Measurements from ENCODE around the gene GATAD2A. TPM values are rescaled to one million over a fixed set of nuclear protein-coding genes. Genes with fewer than 3 reads are reported as not detected.
A peak's percentile ranks its signal among the peaks of the same experiment; 100 is the strongest.

GATAD2A gene
- total and polyA plus RNA-seq, 9 of the 15 experiments (the other 6 are each of a cell fraction or from before 2014, with no cell fraction given) = 2.4 to 226 (median 44.2) TPM

GRCh38 chr19:19531951-19532805 lies 126.7 kb downstream of the GATAD2A start (continued):
- no peak for TF ChIP-seq GTF2A2 (tag; IDR thresholded peaks at IDR 0.05)
- TF ChIP-seq PTRF (tag; IDR thresholded peaks at IDR 0.05) = no peak
- no peak for TF ChIP-seq ETS2 (tag; IDR thresholded peaks at IDR 0.05; ENCODE audit: borderline replicate concordance, poor library complexity, severe bottlenecking)
- peak; percentile 74 for TF ChIP-seq FIP1L1 (IDR thresholded peaks at IDR 0.05; ENCODE audit: low read depth, low read length, poor library complexity, severe bottlenecking)
- TF ChIP-seq ZBTB5 (IDR thresholded peaks at IDR 0.05) = no peak
- no peak; the same call in 1 of the 2 replicates for TF ChIP-seq NR2C2 (CRISPR knock-in tag; IDR thresholded peaks at IDR 0.05)
- peak; percentile 44; the same call in 1 of the 2 replicates for TF ChIP-seq NR2C2 (tag; IDR thresholded peaks at IDR 0.05)
- no peak for TF ChIP-seq DACH1 (IDR thresholded peaks at IDR 0.05; ENCODE audit: partially characterized antibody)
- no peak for TF ChIP-seq ZNF436 (CRISPR knock-in tag; IDR thresholded peaks at IDR 0.05)
- no peak for TF ChIP-seq CGGBP1 (CRISPR knock-in tag; IDR thresholded peaks at IDR 0.05)
- 0 out of 2 replicates have a peak, but pooled peaks have one; percentile 38 for TF ChIP-seq CREM (IDR thresholded peaks at IDR 0.05; ENCODE audit: low read depth)
- no peak for TF ChIP-seq RERE (CRISPR knock-in tag; IDR thresholded peaks at IDR 0.05; ENCODE audit: borderline replicate concordance)
- no peak for TF ChIP-seq ZBTB1 (CRISPR knock-in tag; IDR thresholded peaks at IDR 0.05; ENCODE audit: borderline replicate concordance, low read depth)
- TF ChIP-seq MTA3 (IDR thresholded peaks at IDR 0.05; ENCODE audit: borderline replicate concordance) = no peak; the same call in 1 of the 2 replicates
- peak; percentile 68 for TF ChIP-seq CTCFL (IDR thresholded peaks at IDR 0.05; ENCODE audit: borderline replicate concordance, insufficient read depth, low read depth, low read length, poor library complexity, severe bottlenecking)
